ENCODE measurements around the gene ZPLD1. TPM values are rescaled to one million over a fixed set of nuclear protein-coding genes. Genes with fewer than 3 reads are reported as not detected.

The ZPLD1 gene
- total and polyA plus RNA-seq, 10 of the 15 experiments (the other 5 are each of a cell fraction or from before 2014, with no cell fraction given), result not detected

- Histone ChIP-seq H3K27me3 (replicated peaks in 1 of 2; ENCODE audit: control insufficient read depth in 2 of 2, insufficient read depth in 2 of 2, low read length in 1 of 2) (no peaks in the 10 kb centered on the region), H3K27ac (ENCODE audit: control insufficient read depth, insufficient read depth) (no peak overlapping the region), H3K4me1 (ENCODE audit: control insufficient read depth, insufficient read depth, low read length) (no peaks in the 10 kb centered on the region), H3K4me2 (ENCODE audit: control insufficient read depth, insufficient read depth) (no peak overlapping the region), H3K9ac (ENCODE audit: control insufficient read depth, insufficient read depth, low read length) (no peak overlapping the region), H4K20me1 (ENCODE audit: control insufficient read depth, insufficient read depth) (no peaks in the 10 kb centered on the region), H3K36me3 (ENCODE audit: control insufficient read depth in 2 of 2, insufficient read depth in 2 of 2, low read length in 1 of 2) (no peaks in the 10 kb centered on the region), H2AFZ (ENCODE audit: control insufficient read depth, low read depth, low read length) (no peak overlapping the region), H3K9me3 (replicated peaks; ENCODE audit: control insufficient read depth, insufficient read depth, low read length) (no peaks in the 10 kb centered on the region), H3K79me2 (ENCODE audit: control insufficient read depth, insufficient read depth, low read length) (no peaks in the 10 kb centered on the region), H3K4me3 (no peak overlapping the region)
- POLR2A ChIA-PET, result no interaction called here
- FAIRE-seq (no peak), DNase-seq (ENCODE audit: low read depth, low spot score) (no peak), ATAC-seq (no peak)
- 59% methylated on average over 2 of the region's 2 CpGs for WGBS (ENCODE audit: insufficient coverage, insufficient replicate concordance, low lambda C conversion rate, missing lambda C conversion rate)
- intact Hi-C loops (cut with micrococcal nuclease; ENCODE audit: unreplicated experiment), result no loop called here
- SMC1A ChIA-PET (ENCODE audit: uncharacterized antibody, unreplicated experiment), result interaction anchor here (1.0 kb wide), 1 partner anchor 65 kb away, joined by 4 read pairs; no protein-coding TSS in a partner anchor
- RAD21 ChIA-PET (ENCODE audit: unreplicated experiment), result no interaction called here
- no TSS peak for BruUV-seq (replicated peaks)
- TF ChIP-seq RELB (IDR thresholded peaks at IDR 0.05; ENCODE audit: low read depth) (no peak), CBX5 (IDR thresholded peaks at IDR 0.05; ENCODE audit: low read depth) (no peak), SREBF1 (IDR thresholded peaks at IDR 0.05; ENCODE audit: low read length) (no peak), ATF3 (IDR thresholded peaks at IDR 0.05; ENCODE audit: borderline replicate concordance, extremely low read depth, low read depth, low read length) (no peak), TBL1XR1 (IDR thresholded peaks at IDR 0.05; ENCODE audit: low read depth, low read length) (no peak), ESRRA (IDR thresholded peaks at IDR 0.05; ENCODE audit: low read length) (no peak), BCL11A (IDR thresholded peaks at IDR 0.05; ENCODE audit: low read depth, low read length) (no peak), ZNF592 (IDR thresholded peaks at IDR 0.05) (no peak)
- CTCF ChIA-PET, result no interaction called here
- in situ Hi-C loops (cut with MboI), result no loop called here
Measured at GRCh38 chr3:102471491-102471890, 36.7 kb downstream of the ZPLD1 start.
